Nephron (organoid): ENCODE results near the gene ZBTB49.
A peak's percentile ranks its signal among the peaks of the same experiment; 100 is the strongest.

Source experiments
- H3K27ac Mint-ChIP-seq, 3 experiments: 2 replicates each; pipeline ENCODE4 v1.8.0; 2020; ENCODE audit warnings: mixed read lengths in 3 of 3, mild to moderate bottlenecking in 2 of 3, moderate library complexity in 1 of 3
- H3K27me3 Mint-ChIP-seq: 2 replicates; pipeline ENCODE4 v1.8.0; 2021; ENCODE audit warnings: low read depth, mild to moderate bottlenecking, moderate library complexity, mixed read lengths
- H3K36me3 Mint-ChIP-seq: 2 replicates; pipeline ENCODE4 v1.8.0; 2020; ENCODE audit warnings: low read depth, mixed read lengths
- H3K4me1 Mint-ChIP-seq: 2 replicates; pipeline ENCODE4 v1.8.0; 2020; ENCODE audit warnings: mixed read lengths
- H3K4me3 Mint-ChIP-seq, 3 experiments: 2 replicates each; pipeline ENCODE4 v1.8.0; 2020; ENCODE audit warnings: mild to moderate bottlenecking in 3 of 3, mixed read lengths in 3 of 3, moderate library complexity in 2 of 3
- H3K9me3 Mint-ChIP-seq: 2 replicates; pipeline ENCODE4 v1.8.0; 2020; ENCODE audit warnings: mixed read lengths
- TF ChIP-seq, protein P1 (sequence below), 3 experiments: fragments of 200-600 bp; sonication (generic); IDR thresholded peaks; one replicate each; pipeline ENCODE4 v1.5.0; 2021; ENCODE audit warnings: antibody characterized with exemption in 3 of 3; ENCODE audit not compliant: unreplicated experiment in 3 of 3

ZBTB49 gene

GRCh38 chr4:4260185-4260751, 29.8 kb upstream of the ZBTB49 start:
- TF ChIP-seq, protein P1, sequence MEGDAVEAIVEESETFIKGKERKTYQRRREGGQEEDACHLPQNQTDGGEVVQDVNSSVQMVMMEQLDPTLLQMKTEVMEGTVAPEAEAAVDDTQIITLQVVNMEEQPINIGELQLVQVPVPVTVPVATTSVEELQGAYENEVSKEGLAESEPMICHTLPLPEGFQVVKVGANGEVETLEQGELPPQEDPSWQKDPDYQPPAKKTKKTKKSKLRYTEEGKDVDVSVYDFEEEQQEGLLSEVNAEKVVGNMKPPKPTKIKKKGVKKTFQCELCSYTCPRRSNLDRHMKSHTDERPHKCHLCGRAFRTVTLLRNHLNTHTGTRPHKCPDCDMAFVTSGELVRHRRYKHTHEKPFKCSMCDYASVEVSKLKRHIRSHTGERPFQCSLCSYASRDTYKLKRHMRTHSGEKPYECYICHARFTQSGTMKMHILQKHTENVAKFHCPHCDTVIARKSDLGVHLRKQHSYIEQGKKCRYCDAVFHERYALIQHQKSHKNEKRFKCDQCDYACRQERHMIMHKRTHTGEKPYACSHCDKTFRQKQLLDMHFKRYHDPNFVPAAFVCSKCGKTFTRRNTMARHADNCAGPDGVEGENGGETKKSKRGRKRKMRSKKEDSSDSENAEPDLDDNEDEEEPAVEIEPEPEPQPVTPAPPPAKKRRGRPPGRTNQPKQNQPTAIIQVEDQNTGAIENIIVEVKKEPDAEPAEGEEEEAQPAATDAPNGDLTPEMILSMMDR (IDR thresholded peaks at IDR 0.05; ENCODE audit: unreplicated experiment in 3 of 3) = peak in 2 of 3 experiments; percentile 21 to 22
- Mint-ChIP-seq H3K4me3 (no peak overlapping the region), H3K27ac (peak overlapping the region in 1 of 3 experiments; percentile 20), H3K4me1 (peaks cover 9% of the 10 kb centered on the region), H3K27me3 (peaks cover 6% of the 10 kb centered on the region), H3K36me3 (no peaks in the 10 kb centered on the region), H3K9me3 (no peaks in the 10 kb centered on the region)

- no peaks in the 10 kb centered on the region for H3K27me3 Mint-ChIP-seq
- TF ChIP-seq, protein P1 (IDR thresholded peaks at IDR 0.05; ENCODE audit: unreplicated experiment in 3 of 3) = no peak
- H3K27ac Mint-ChIP-seq = no peak overlapping the region
- no peak overlapping the region for H3K4me3 Mint-ChIP-seq
- no peaks in the 10 kb centered on the region for H3K9me3 Mint-ChIP-seq
- no peaks in the 10 kb centered on the region for H3K4me1 Mint-ChIP-seq
- peaks cover 33% of the 10 kb centered on the region for H3K36me3 Mint-ChIP-seq
Observed at GRCh38 chr4:4267981-4268380, 22.1 kb upstream of the ZBTB49 start.

GRCh38 chr4:4268776-4269175, 21.3 kb upstream of the ZBTB49 start:
- no peak overlapping the region for H3K27ac Mint-ChIP-seq
- H3K36me3 Mint-ChIP-seq = peaks cover 37% of the 10 kb centered on the region
- H3K4me1 Mint-ChIP-seq = no peaks in the 10 kb centered on the region
- H3K4me3 Mint-ChIP-seq = no peak overlapping the region
- H3K9me3 Mint-ChIP-seq = no peaks in the 10 kb centered on the region
- TF ChIP-seq, protein P1 (IDR thresholded peaks at IDR 0.05; ENCODE audit: unreplicated experiment in 3 of 3) = no peak
- H3K27me3 Mint-ChIP-seq = no peaks in the 10 kb centered on the region

DNA sequence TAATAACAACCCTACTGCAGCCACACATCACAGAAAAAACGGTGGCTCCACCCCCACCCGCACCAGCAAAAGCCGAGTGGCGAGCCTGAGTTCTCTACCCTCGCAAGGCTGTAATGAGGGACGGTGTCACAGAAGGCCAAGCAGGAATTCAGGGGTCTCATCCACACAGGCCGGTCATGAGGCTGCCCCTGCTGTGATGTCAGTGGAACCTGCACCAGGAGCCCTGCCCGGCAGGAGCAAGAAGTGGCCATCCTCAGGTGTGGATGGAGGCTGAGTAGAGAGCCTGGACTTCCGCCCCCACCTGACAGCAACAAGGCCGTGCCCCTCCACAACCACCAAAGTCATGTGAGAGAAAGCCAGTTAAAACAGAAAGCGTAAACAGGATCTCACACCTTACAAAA, 20.7 kb upstream of the ZBTB49 start:
- H3K27ac Mint-ChIP-seq = no peak overlapping the region
- H3K4me3 Mint-ChIP-seq = no peak overlapping the region
- no peaks in the 10 kb centered on the region for H3K9me3 Mint-ChIP-seq
- TF ChIP-seq, protein P1 (IDR thresholded peaks at IDR 0.05; ENCODE audit: unreplicated experiment in 3 of 3) = no peak
- peaks cover 40% of the 10 kb centered on the region for H3K36me3 Mint-ChIP-seq
- no peaks in the 10 kb centered on the region for H3K4me1 Mint-ChIP-seq
- H3K27me3 Mint-ChIP-seq = no peaks in the 10 kb centered on the region

GRCh38 chr4:4269856-4270255, 20.2 kb upstream of the ZBTB49 start:
- Mint-ChIP-seq H3K9me3 (no peaks in the 10 kb centered on the region), H3K36me3 (peaks cover 46% of the 10 kb centered on the region), H3K4me3 (no peak overlapping the region), H3K4me1 (no peaks in the 10 kb centered on the region), H3K27ac (no peak overlapping the region), H3K27me3 (no peaks in the 10 kb centered on the region)
- TF ChIP-seq, protein P1 (IDR thresholded peaks at IDR 0.05; ENCODE audit: unreplicated experiment in 3 of 3) = no peak

GRCh38 chr4:4270529-4270928, 19.5 kb upstream of the ZBTB49 start:
- Mint-ChIP-seq H3K36me3 (peaks cover 48% of the 10 kb centered on the region), H3K27me3 (no peaks in the 10 kb centered on the region), H3K4me3 (no peak overlapping the region), H3K4me1 (no peaks in the 10 kb centered on the region), H3K9me3 (no peaks in the 10 kb centered on the region), H3K27ac (no peak overlapping the region)
- TF ChIP-seq, protein P1 (IDR thresholded peaks at IDR 0.05; ENCODE audit: unreplicated experiment in 3 of 3) = no peak
